GM12878 (cell line): ENCODE results near the gene MAST1.

Experiments
- CHD1 ChIP-seq: IDR thresholded peaks from 2 replicates; pipeline ENCODE4 v1.6.1; 2012; ENCODE audit warnings: low read depth, low read length, improper control_type of control experiment
- CREB1 ChIP-seq: IDR thresholded peaks from 2 replicates; pipeline ENCODE4 v1.6.1; 2012; ENCODE audit warnings: low read depth, mild to moderate bottlenecking, inconsistent platforms
- CREM ChIP-seq: IDR thresholded peaks from 2 replicates; pipeline ENCODE4 v1.6.1; 2014; ENCODE audit warnings: antibody characterized with exemption, low read depth
- CTCF ChIP-seq, 3 experiments: IDR thresholded peaks in 2 of 3; conservative IDR thresholded peaks in 1 of 3; 2 replicates each; pipeline ENCODE4 v1.5.1; 2011; ENCODE audit warnings: low read depth in 3 of 3, low read length in 3 of 3, mild to moderate bottlenecking in 3 of 3, control low read depth in 2 of 3, moderate library complexity in 2 of 3, inconsistent platforms in 1 of 3, mixed read lengths in 1 of 3; ENCODE audit not compliant: control insufficient read depth in 2 of 3, insufficient read depth in 1 of 3; ENCODE audit errors: extremely low read depth in 1 of 3
- ELK1 ChIP-seq: IDR thresholded peaks from 2 replicates; pipeline ENCODE4 v1.6.1; 2012; ENCODE audit warnings: low read depth, low read length, improper control_type of control experiment
- FOS ChIP-seq: IDR thresholded peaks from 3 replicates; pipeline ENCODE4 v1.6.1; 2011; ENCODE audit warnings: borderline replicate concordance; ENCODE audit not compliant: insufficient read length; ENCODE audit errors: extremely low read depth
- MAX ChIP-seq: IDR thresholded peaks from 2 replicates; pipeline ENCODE4 v1.6.1; 2012; ENCODE audit warnings: low read depth, low read length, improper control_type of control experiment
- MEF2A ChIP-seq: IDR thresholded peaks from 2 replicates; pipeline ENCODE4 v1.6.1; 2011; ENCODE audit warnings: low read depth, mild to moderate bottlenecking, low read length, moderate library complexity; ENCODE audit not compliant: insufficient read depth
- NRF1 ChIP-seq: conservative IDR thresholded peaks from 2 replicates; pipeline ENCODE4 v1.6.1; 2011; ENCODE audit warnings: mild to moderate bottlenecking, low read depth, low read length, improper control_type of control experiment
- POLR2A ChIP-seq: IDR thresholded peaks from 2 replicates; pipeline ENCODE4 v1.6.1; 2011; ENCODE audit warnings: low read depth, mild to moderate bottlenecking, low read length
- SIN3A ChIP-seq: IDR thresholded peaks from 2 replicates; pipeline ENCODE4 v1.6.1; 2012; ENCODE audit warnings: low read depth, low read length, improper control_type of control experiment
- SRF ChIP-seq, 2 experiments: IDR thresholded peaks; 2 replicates each; pipeline ENCODE4 v1.6.1; 2011; ENCODE audit warnings: low read depth in 2 of 2, low read length in 2 of 2, mild to moderate bottlenecking in 1 of 2, moderate library complexity in 1 of 2
- TARDBP ChIP-seq: IDR thresholded peaks from 2 replicates; pipeline ENCODE4 v1.6.1; 2016; ENCODE audit warnings: borderline replicate concordance

- TF ChIP-seq POLR2A (peak; percentile 59), SRF (IDR thresholded peaks at IDR 0.05; ENCODE audit: low read depth in 2 of 2, low read length in 2 of 2) (no peak), CREM (no peak), NRF1 (no peak; the same call in 1 of the 2 replicates), CTCF (IDR thresholded peaks at IDR 0.05 in 2 of 3, conservative IDR thresholded peaks at IDR 0.05 in 1 of 3; ENCODE audit: control insufficient read depth in 2 of 3, extremely low read depth in 1 of 3, insufficient read depth in 1 of 3, low read depth in 3 of 3, low read length in 3 of 3) (peak; percentile 68 to 75 (median 71)), MAX (peak; percentile 36; the same call in 1 of the 2 replicates), CREB1 (no peak), MEF2A (no peak), TARDBP (no peak), FOS (no peak), SIN3A (no peak), CHD1 (no peak), ELK1 (no peak)
Observed at GRCh38 chr19:12884926-12885748, 46.8 kb downstream of the MAST1 start.
